Endothelial cell of umbilical vein (primary cell): ENCODE measurements around the gene TMED5. TPM values are rescaled to one million over a fixed set of nuclear protein-coding genes. Genes with fewer than 3 reads are reported as not detected.

Experiments
- BruUV-seq: library from RNA; stranded (reverse); fragments of 400-500 nt; replicated peaks from 2 replicates; lab custom pipeline; 2021; lab: Mats Ljungman, UMichigan
- CTCF ChIA-PET: fragments of 300-600, 350-600 bp; sonication (Branson Sonifier 250); formaldehyde crosslinking; loops from one replicate; lab custom pipeline; 2021; ENCODE audit warnings: antibody characterized with exemption, inconsistent platforms; lab: Charles Lee
- POLR2A ChIA-PET: fragments of 300-600, 350-600 bp; sonication (Branson Sonifier 250); formaldehyde crosslinking; loops from one replicate; lab custom pipeline; 2021; ENCODE audit warnings: antibody characterized with exemption, inconsistent platforms; lab: Charles Lee
- DNase-seq: peaks from one replicate; pipeline ENCODE4 v3.0.0-alpha.2; 2011; ENCODE audit warnings: low read depth, low spot score
- FAIRE-seq: peaks from 2 replicates; lab custom pipeline; 2011; peaks lifted over from hg19 to GRCh38; lab: Jason Lieb, UNC
- H2AFZ ChIP-seq: 2 replicates; pipeline ENCODE4 v1.6.0; 2012; ENCODE audit warnings: low read depth, low read length, control low read depth, inconsistent platforms
- H3K27ac ChIP-seq: 2 replicates; pipeline ENCODE4 v1.5.1; 2011; ENCODE audit warnings: low read depth, mild to moderate bottlenecking, control low read depth, low read length, moderate library complexity; ENCODE audit not compliant: insufficient read depth
- H3K27me3 ChIP-seq, 2 experiments: 2 replicates each; pipeline versions ENCODE4 v1.6.0 to v1.6.1; 2011; ENCODE audit warnings: low read length in 2 of 2, mixed read lengths in 1 of 2; ENCODE audit not compliant: control insufficient read depth in 2 of 2, insufficient read depth in 2 of 2
- H3K36me3 ChIP-seq, 2 experiments: 2 replicates in 1 of 2; 3 replicates in 1 of 2; pipeline ENCODE4 v1.5.1; 2011; ENCODE audit warnings: low read length in 2 of 2, mild to moderate bottlenecking in 1 of 2, moderate library complexity in 1 of 2; ENCODE audit not compliant: control insufficient read depth in 2 of 2, insufficient read depth in 2 of 2; ENCODE audit errors: extremely low read depth in 1 of 2
- H3K4me1 ChIP-seq: 3 replicates; pipeline ENCODE4 v1.5.1; 2011; ENCODE audit warnings: mild to moderate bottlenecking, low read length; ENCODE audit not compliant: control insufficient read depth, insufficient read depth; ENCODE audit errors: extremely low read depth
- H3K4me2 ChIP-seq: 2 replicates; pipeline ENCODE4 v1.6.1; 2011; ENCODE audit warnings: low read length, control low read depth, mixed read lengths; ENCODE audit not compliant: insufficient read depth
- H3K4me3 ChIP-seq, 3 experiments: fragments of 200-600 bp in 1 of 3; sonication (generic), shearing (Covaris generic) in 1 of 3; replicated peaks in 1 of 3; 2 replicates each; pipeline ENCODE4 v1.5.1; 2011 to 2016; ENCODE audit warnings: control low read depth in 3 of 3, low read length in 3 of 3, mild to moderate bottlenecking in 2 of 3, inconsistent platforms in 1 of 3, low read depth in 1 of 3, moderate library complexity in 1 of 3; ENCODE audit not compliant: insufficient read depth in 1 of 3
- H3K79me2 ChIP-seq: 2 replicates; pipeline ENCODE4 v1.6.0; 2012; ENCODE audit warnings: low read length, inconsistent platforms; ENCODE audit not compliant: control insufficient read depth, insufficient read depth
- H3K9ac ChIP-seq: replicated peaks from 2 replicates; pipeline ENCODE3; 2011; ENCODE audit warnings: low read length, control low read depth; ENCODE audit not compliant: insufficient read depth; ENCODE audit errors: extremely low read depth
- H3K9me1 ChIP-seq: replicated peaks from 3 replicates; pipeline ENCODE4 v1.6.0; 2011; ENCODE audit warnings: mild to moderate bottlenecking, low read length; ENCODE audit not compliant: control insufficient read depth, insufficient read depth; ENCODE audit errors: extremely low read depth
- H3K9me3 ChIP-seq: replicated peaks from 2 replicates; pipeline ENCODE4 v1.5.1; 2012; ENCODE audit warnings: low read length, inconsistent platforms; ENCODE audit not compliant: control insufficient read depth, insufficient read depth
- H4K20me1 ChIP-seq: replicated peaks from 2 replicates; pipeline ENCODE3; 2011; ENCODE audit warnings: mild to moderate bottlenecking, low read length; ENCODE audit not compliant: control insufficient read depth, insufficient read depth; ENCODE audit errors: extremely low read depth
- EZH2 ChIP-seq: IDR thresholded peaks from 2 replicates; pipeline ENCODE4 v1.6.1; 2012; ENCODE audit warnings: borderline replicate concordance, low read depth, mild to moderate bottlenecking, moderate library complexity, low read length, inconsistent platforms; ENCODE audit not compliant: severe bottlenecking
- FOS ChIP-seq: IDR thresholded peaks from 2 replicates; pipeline ENCODE4 v1.6.1; 2011; ENCODE audit warnings: mild to moderate bottlenecking, low read length, moderate library complexity, borderline replicate concordance; ENCODE audit not compliant: insufficient read depth
- GATA2 ChIP-seq: IDR thresholded peaks from 2 replicates; pipeline ENCODE4 v1.7.0; 2011; ENCODE audit warnings: low read depth, mild to moderate bottlenecking, moderate library complexity, mixed read lengths, low read length; ENCODE audit not compliant: insufficient read length, insufficient read depth
- JUN ChIP-seq: IDR thresholded peaks from 2 replicates; pipeline ENCODE4 v1.6.1; 2011; ENCODE audit warnings: borderline replicate concordance, low read depth; ENCODE audit not compliant: insufficient read length, insufficient read depth
- MYC ChIP-seq: IDR thresholded peaks from one replicate; pipeline ENCODE4 v1.6.1; 2011; ENCODE audit warnings: mild to moderate bottlenecking, low read depth, low read length
- POLR2A ChIP-seq: IDR thresholded peaks from 2 replicates; pipeline ENCODE4 v1.6.1; 2012; ENCODE audit warnings: low read depth, mild to moderate bottlenecking, control low read depth, low read length
- POLR2AphosphoS5 ChIP-seq: IDR thresholded peaks from 2 replicates; pipeline ENCODE4 v1.6.1; 2012; ENCODE audit warnings: low read depth, mild to moderate bottlenecking, control low read depth, low read length, moderate library complexity; ENCODE audit not compliant: insufficient read depth
- dilution Hi-C: fragments of 300-500 bp; cut with MboI; formaldehyde crosslinking; loops from one replicate; pipeline ENCODE4 v1.15.0; 2019; ENCODE audit warnings: low sequenced_read_pairs; ENCODE audit not compliant: extremely low pct_ligation_motif_present
- intact Hi-C: fragments of 100-400 bp; cut with micrococcal nuclease; formaldehyde crosslinking; loops from one replicate; pipeline ENCODE4 v1.10.0; 2022
- polyA plus RNA-seq, 4 experiments: library from polyadenylated mRNA; depleted of rRNA in 3 of 4; stranded (reverse) in 3 of 4; unstranded in 1 of 4; fragments of >200 nt; gene quantifications; 2 replicates each; pipeline versions ENCODE4 v1.2.1 to v1.2.3, GENCODE V29; 2011 to 2012; ENCODE audit warnings: missing spikeins in 1 of 4
- total RNA-seq: library from RNA; stranded (reverse); gene quantifications from 2 replicates; pipeline ENCODE4 v1.2.3, GENCODE V29; 2021
- TF ChIP-seq, protein P1 (sequence below): IDR thresholded peaks from 2 replicates; pipeline ENCODE4 v1.6.1; 2011; ENCODE audit not compliant: insufficient read depth, insufficient read length
- TF ChIP-seq, protein P2 (sequence below), 2 donors: IDR thresholded peaks; 1 replicate in 1 of 2; 2 replicates in 1 of 2; pipeline ENCODE4 v1.5.1; 2011; ENCODE audit warnings: low read length in 2 of 2, mild to moderate bottlenecking in 2 of 2, moderate library complexity in 2 of 2, control low read depth in 1 of 2, inconsistent platforms in 1 of 2, low read depth in 1 of 2; ENCODE audit not compliant: insufficient read depth in 1 of 2; ENCODE audit errors: extremely low read depth in 1 of 2

The TMED5 gene
- total and polyA plus RNA-seq, 2 donors (not counting 3 experiments of a cell fraction or from before 2014, with no cell fraction given) = 24.2 to 51.2 TPM

DNA sequence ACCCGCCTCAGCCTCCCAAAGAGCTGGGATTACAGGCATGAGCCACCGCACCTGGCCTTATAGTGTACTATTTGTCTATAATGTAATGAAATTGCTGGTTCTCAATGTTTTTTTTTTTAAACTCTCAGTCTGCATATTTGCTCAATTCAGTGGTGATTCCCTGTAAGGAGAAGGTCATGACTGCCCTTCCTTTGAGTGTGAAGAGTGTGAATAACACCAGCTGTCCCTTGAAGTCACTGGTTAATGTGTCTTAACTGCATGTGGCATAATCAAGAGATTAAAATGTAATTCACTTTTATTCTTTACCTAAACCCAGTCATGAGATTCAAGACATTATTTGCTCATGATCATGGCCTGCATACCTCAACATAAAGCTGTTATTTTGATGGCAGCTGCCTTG is 70.6 kb downstream of the TMED5 start:
- BruUV-seq = no TSS peak
- ChIA-PET POLR2A (no interaction called here), CTCF (interaction anchor here (1.0 to 1.2 kb wide), 3 partner anchors 8 to 29 kb away, joined by 3 to 6 read pairs (median 4); no protein-coding TSS in a partner anchor)
- Histone ChIP-seq H3K4me1 (no peaks in the 10 kb centered on the region), H3K9me1 (no peaks in the 10 kb centered on the region), H3K79me2 (peaks cover 81% of the 10 kb centered on the region), H3K36me3 (no peaks in the 10 kb centered on the region), H3K27me3 (no peaks in the 10 kb centered on the region), H3K4me3 (no peak overlapping the region), H4K20me1 (peaks cover 9% of the 10 kb centered on the region), H3K27ac (no peak overlapping the region), H3K9ac (no peak overlapping the region), H3K4me2 (no peak overlapping the region), H2AFZ (no peak overlapping the region), H3K9me3 (no peaks in the 10 kb centered on the region)
- no peak for TF ChIP-seq EZH2
- no peak for TF ChIP-seq GATA2
- TF ChIP-seq POLR2AphosphoS5 = no peak
- TF ChIP-seq, protein P1, sequence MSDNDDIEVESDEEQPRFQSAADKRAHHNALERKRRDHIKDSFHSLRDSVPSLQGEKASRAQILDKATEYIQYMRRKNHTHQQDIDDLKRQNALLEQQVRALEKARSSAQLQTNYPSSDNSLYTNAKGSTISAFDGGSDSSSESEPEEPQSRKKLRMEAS = no peak
- TF ChIP-seq FOS = no peak
- TF ChIP-seq, protein P2, sequence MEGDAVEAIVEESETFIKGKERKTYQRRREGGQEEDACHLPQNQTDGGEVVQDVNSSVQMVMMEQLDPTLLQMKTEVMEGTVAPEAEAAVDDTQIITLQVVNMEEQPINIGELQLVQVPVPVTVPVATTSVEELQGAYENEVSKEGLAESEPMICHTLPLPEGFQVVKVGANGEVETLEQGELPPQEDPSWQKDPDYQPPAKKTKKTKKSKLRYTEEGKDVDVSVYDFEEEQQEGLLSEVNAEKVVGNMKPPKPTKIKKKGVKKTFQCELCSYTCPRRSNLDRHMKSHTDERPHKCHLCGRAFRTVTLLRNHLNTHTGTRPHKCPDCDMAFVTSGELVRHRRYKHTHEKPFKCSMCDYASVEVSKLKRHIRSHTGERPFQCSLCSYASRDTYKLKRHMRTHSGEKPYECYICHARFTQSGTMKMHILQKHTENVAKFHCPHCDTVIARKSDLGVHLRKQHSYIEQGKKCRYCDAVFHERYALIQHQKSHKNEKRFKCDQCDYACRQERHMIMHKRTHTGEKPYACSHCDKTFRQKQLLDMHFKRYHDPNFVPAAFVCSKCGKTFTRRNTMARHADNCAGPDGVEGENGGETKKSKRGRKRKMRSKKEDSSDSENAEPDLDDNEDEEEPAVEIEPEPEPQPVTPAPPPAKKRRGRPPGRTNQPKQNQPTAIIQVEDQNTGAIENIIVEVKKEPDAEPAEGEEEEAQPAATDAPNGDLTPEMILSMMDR (IDR thresholded peaks at IDR 0.05; ENCODE audit: extremely low read depth in 1 of 2, insufficient read depth in 1 of 2, low read depth in 1 of 2, low read length in 2 of 2) = no peak
- TF ChIP-seq JUN = no peak
- TF ChIP-seq POLR2A = no peak
- TF ChIP-seq MYC = no peak
- dilution Hi-C loops (no loop called here), intact Hi-C loops (no loop called here)
- FAIRE-seq (no peak), DNase-seq (no peak)
